SK-N-SH treated with all-trans-retinoic acid at 6 μM for 48 hours (cell line): ENCODE results near the gene CHRNA4.

Source experiments
- ARNTL ChIP-seq: fragments of 450-650 bp; formaldehyde crosslinking; IDR thresholded peaks from 2 replicates; pipeline ENCODE4 v1.5.0; 2020; ENCODE audit warnings: low read depth, mild to moderate bottlenecking, moderate library complexity, borderline replicate concordance
- OSR1 ChIP-seq: fragments of 250-450 bp; sonication (Bioruptor Pico); IDR thresholded peaks from 2 replicates; pipeline ENCODE4 v1.8.0; 2022; ENCODE audit warnings: moderate library complexity, mild to moderate bottlenecking, inconsistent platforms
- ZFP3 ChIP-seq: fragments of 250-450 bp; sonication (Bioruptor Pico); IDR thresholded peaks from 2 replicates; pipeline ENCODE4 v1.5.0; 2020; ENCODE audit warnings: mild to moderate bottlenecking, moderate library complexity
- TF ChIP-seq, protein P1 (sequence below): fragments of 250-450 bp; sonication (Bioruptor Pico); IDR thresholded peaks from 2 replicates; pipeline ENCODE4 v1.8.0; 2021; ENCODE audit warnings: low read depth, mild to moderate bottlenecking, moderate library complexity, borderline replicate concordance
- TF ChIP-seq, protein P2 (sequence below): fragments of 250-450 bp; sonication (Bioruptor Pico); IDR thresholded peaks from 2 replicates; pipeline ENCODE4 v1.8.0; 2020; ENCODE audit warnings: mild to moderate bottlenecking, moderate library complexity, borderline replicate concordance
- TF ChIP-seq, protein P3 (sequence below): fragments of 250-450 bp; sonication (Bioruptor Pico); IDR thresholded peaks from 2 replicates; pipeline ENCODE4 v1.5.1; 2020; ENCODE audit warnings: low read depth, mild to moderate bottlenecking, moderate library complexity

DNA sequence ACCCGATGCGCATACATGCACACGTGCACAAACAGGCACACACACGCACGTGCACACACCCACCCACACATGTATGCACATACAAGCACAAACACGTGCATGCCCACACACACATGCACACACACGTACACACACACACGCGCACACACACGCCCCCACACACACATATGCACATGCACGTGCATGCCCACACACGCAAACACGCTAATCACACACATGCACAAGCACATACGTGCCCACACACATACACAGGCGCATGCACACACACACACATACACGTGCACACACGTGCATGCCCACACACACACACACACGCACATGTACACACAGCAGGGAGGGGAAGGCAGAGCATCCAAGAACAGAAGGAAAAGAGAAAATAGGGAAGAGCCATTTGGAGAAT, 26.8 kb upstream of the CHRNA4 start:
- TF ChIP-seq OSR1 (CRISPR knock-in tag) (no peak), ZFP3 (CRISPR knock-in tag) (no peak), ARNTL (CRISPR knock-in tag) (no peak)
- TF ChIP-seq, protein P1, sequence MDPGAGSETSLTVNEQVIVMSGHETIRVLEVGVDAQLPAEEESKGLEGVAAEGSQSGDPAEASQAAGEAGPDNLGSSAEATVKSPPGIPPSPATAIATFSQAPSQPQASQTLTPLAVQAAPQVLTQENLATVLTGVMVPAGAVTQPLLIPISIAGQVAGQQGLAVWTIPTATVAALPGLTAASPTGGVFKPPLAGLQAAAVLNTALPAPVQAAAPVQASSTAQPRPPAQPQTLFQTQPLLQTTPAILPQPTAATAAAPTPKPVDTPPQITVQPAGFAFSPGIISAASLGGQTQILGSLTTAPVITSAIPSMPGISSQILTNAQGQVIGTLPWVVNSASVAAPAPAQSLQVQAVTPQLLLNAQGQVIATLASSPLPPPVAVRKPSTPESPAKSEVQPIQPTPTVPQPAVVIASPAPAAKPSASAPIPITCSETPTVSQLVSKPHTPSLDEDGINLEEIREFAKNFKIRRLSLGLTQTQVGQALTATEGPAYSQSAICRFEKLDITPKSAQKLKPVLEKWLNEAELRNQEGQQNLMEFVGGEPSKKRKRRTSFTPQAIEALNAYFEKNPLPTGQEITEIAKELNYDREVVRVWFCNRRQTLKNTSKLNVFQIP (CRISPR knock-in tag) = no peak
- TF ChIP-seq, protein P2, sequence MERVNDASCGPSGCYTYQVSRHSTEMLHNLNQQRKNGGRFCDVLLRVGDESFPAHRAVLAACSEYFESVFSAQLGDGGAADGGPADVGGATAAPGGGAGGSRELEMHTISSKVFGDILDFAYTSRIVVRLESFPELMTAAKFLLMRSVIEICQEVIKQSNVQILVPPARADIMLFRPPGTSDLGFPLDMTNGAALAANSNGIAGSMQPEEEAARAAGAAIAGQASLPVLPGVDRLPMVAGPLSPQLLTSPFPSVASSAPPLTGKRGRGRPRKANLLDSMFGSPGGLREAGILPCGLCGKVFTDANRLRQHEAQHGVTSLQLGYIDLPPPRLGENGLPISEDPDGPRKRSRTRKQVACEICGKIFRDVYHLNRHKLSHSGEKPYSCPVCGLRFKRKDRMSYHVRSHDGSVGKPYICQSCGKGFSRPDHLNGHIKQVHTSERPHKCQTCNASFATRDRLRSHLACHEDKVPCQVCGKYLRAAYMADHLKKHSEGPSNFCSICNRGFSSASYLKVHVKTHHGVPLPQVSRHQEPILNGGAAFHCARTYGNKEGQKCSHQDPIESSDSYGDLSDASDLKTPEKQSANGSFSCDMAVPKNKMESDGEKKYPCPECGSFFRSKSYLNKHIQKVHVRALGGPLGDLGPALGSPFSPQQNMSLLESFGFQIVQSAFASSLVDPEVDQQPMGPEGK = no peak
- TF ChIP-seq, protein P3, sequence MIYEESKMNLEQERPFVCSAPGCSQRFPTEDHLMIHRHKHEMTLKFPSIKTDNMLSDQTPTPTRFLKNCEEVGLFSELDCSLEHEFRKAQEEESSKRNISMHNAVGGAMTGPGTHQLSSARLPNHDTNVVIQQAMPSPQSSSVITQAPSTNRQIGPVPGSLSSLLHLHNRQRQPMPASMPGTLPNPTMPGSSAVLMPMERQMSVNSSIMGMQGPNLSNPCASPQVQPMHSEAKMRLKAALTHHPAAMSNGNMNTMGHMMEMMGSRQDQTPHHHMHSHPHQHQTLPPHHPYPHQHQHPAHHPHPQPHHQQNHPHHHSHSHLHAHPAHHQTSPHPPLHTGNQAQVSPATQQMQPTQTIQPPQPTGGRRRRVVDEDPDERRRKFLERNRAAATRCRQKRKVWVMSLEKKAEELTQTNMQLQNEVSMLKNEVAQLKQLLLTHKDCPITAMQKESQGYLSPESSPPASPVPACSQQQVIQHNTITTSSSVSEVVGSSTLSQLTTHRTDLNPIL (CRISPR knock-in tag) = no peak
